HG03064 (cell line): ENCODE data around the gene ASXL2.
"Not testable (repeated sequence)": the region's sequence is repeated elsewhere in the genome, so short reads cannot be mapped to it uniquely, and the experiment has no call there.

Experiments
- ATAC-seq: cut with Tn5 transposase; IDR thresholded peaks from one replicate; pipeline ENCODE4 v1.9.1; 2021; ENCODE audit warnings: low read depth; ENCODE audit not compliant: unreplicated experiment

ASXL2 gene

DNA sequence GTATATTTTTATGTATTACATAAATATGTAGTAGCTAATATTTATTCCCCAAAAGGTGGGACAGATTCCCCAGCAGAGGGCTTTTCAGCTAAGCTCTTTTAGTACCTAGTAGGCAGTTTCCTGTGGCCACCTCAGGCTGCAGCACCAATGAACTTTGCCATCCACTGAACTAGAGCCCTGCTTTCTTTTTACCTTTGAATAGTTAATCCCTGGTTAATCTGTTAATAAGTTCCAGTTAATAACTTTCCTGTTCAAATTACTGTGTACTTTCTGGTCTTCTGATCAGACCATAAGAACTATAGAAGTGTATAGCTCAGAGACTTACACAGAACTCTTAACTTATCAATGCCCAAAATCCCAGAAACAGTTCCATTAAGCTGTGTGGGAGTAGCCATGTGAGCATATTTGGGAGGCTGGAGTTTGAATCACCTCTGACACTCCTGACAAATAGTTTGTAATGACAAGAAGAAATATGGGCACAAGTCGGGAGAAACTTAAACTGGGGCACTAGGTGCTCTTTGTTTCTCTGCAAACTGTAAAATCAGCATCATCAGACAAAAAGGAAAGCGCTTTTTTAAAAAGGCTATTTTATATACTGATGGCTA is 40.0 kb downstream of the ASXL2 start:
- no peak for ATAC-seq

DNA sequence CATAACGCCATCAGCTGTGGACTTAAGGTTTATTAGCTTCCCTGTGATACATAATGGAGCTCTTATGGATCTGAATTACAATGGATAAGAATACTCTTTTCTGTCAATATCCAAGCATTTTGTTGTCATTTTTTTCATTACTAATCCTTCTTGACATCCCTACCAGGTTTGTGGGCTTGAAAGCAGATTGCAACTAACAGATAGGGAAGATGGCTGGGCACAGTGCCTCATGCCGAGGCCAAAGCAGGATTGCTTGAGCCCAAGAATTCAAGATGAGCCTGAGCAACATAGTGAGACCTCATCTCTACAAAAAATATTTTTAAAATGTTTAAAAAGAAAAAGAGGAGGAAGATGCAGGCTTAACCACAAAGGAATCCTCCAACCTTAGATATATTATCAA is 42.4 kb downstream of the ASXL2 start:
- no peak for ATAC-seq

- ATAC-seq: no peak
Measured at GRCh38 chr2:25833566-25833965, 44.7 kb downstream of the ASXL2 start.

DNA sequence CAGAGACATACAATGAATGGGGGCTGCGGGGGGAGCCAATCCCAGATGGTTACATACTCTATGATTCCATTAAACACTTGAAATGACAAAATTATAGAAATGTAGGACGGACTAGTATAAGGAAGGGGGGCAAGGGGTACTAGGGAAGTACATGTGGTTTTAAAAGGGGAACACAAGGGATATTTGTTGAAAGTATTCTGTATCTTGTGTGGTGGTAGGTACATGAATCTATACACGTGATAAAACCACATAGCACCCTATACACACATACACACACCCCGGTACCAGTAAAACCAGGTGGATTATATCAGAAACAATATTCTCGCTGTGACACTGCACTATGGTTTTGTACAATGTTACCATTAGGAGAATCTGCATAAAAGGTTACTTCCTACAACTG is 45.4 kb downstream of the ASXL2 start:
- ATAC-seq: no peak

GRCh38 chr2:25831746-25832449 is 46.4 kb downstream of the ASXL2 start:
- no peak for ATAC-seq

GRCh38 chr2:25829828-25830227 is 48.5 kb downstream of the ASXL2 start:
- ATAC-seq: no peak

DNA sequence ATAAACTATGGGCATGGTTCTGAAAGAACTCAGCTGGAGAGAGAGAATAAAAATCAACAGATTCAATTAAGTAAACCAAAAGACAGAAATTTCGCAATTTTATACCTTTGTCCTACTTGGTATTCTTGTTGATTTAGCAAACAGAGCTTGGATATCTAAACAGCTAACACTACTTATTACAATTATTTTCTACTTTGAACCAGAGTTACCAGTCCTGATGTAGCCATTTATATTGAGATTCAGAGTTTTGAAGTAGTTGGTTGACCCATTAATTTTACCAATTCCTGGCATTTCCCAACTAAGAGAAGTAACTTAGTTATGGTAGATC is 48.9 kb downstream of the ASXL2 start:
- ATAC-seq: no peak

- ATAC-seq: not testable (repeated sequence)
Measured at GRCh38 chr2:25828532-25829376, 49.5 kb downstream of the ASXL2 start.

DNA sequence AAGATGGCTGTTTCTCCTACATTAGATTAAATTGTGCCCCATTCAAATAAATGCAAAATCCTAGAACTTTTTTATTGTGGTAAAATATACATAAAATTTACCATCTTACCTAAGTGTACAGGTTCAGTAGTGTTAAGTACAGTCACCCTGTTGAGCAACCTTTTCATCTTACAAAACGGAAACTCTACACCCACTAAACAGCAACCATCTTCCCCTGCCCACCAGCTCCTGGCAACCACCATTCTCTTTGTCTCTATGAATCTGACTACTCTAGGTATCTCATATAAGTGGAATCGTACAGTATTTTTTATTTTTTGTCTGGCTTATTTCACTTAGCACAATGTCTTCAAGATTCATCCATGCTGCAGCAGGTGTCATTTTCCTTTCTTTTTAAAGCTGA is 53.0 kb downstream of the ASXL2 start:
- ATAC-seq: no peak

GRCh38 chr2:25824718-25825117 is 53.6 kb downstream of the ASXL2 start:
- ATAC-seq: no peak

DNA sequence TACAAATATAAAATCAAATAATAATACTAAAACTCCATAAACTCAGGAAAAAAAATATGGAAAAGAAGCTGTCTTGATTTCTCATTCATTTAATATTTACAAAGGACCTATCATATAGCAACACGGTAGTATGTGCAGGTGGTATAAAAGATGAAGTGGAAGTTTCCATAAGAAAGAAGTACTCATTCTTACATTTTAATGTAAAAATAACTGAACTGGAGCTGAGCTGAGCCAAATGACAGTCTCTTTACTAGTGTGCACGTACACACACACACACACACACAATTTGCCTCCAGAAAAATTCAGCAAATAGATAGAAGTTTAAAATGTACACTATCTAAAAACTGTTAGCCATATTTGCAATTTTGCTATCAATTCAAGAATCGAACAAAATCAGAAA is 54.1 kb downstream of the ASXL2 start:
- no peak for ATAC-seq

- no peak for ATAC-seq
Measured at GRCh38 chr2:25822190-25823117, 55.8 kb downstream of the ASXL2 start.

DNA sequence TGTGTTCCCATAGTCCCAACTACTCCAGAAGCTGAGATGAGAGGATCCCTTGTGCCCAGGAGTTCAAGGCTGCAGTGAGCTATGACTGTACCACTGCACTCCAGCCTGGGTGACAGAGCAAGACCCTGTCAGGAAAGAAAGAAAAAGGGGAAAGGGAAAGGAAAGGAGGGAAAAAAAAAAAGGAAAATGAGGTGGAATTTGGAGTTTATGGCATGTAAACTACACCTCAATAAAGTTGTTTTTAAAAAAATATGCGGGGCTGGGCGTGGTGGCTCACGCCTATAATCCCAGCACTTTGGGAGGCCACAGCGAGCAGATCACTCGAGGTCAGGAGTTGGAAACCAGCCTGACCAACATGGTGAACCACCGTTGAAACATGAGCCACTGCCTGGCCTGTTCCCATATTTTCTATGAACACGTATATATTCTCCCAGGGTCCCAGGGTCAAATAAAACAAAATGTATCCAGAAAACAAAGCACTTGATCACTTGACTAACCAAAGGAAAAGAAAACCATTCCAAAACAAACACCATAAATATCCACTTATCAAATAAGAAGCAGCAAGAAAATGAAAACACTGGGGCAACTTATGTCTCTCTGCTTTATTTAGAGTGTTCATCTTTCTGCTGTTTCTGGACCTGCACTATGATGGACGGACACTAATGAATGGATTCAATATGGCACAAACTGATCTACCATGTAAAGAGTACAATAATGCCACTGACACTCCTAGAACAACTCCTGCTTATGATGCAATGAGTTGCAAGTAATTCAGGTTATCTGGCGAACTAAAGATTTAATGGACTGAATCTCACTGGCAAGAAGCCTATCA is 56.8 kb downstream of the ASXL2 start:
- ATAC-seq: no peak

- ATAC-seq: no peak
Measured at GRCh38 chr2:25819597-25820039, 58.7 kb downstream of the ASXL2 start.

- peak; percentile 64 for ATAC-seq
Measured at GRCh38 chr2:25817630-25818029, 60.7 kb downstream of the ASXL2 start.

DNA sequence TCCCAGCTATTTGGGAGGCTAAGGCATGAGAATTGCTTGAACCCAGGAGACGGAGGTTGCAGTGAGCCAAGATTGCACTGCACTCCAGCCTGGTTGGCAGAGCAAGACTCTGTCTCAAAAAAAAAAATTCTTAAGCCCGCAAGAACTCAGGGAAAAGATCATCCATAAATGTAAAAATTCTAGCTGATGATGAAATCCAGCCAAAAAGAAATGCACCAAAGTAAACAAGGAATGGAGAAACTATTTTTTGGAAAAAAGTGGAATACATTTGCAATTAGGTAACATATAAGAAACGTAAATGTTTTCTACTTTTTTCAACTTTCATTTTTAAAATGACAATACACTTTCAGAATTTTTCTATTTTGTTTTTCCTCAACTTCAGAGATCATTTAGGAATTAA is 61.3 kb downstream of the ASXL2 start:
- ATAC-seq: no peak

DNA sequence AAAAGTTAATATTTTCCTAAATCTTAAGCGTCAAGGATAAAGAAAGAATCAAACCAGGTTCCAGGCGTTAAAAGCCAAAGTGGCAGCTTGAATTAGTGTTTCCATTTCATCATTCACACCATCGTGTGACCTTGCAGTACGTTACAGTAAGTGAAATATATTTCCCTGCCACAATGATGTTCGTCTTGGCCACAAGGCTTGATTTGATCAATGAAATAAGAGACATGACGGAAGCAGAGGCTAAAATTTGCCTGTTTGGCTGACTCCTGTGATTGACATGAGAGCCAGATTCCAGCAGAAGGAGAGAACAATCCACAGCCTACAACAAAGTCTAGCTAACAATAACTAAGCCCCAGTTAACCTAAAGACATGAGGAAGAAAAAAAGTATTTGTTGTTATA is 62.0 kb downstream of the ASXL2 start:
- no peak for ATAC-seq

DNA sequence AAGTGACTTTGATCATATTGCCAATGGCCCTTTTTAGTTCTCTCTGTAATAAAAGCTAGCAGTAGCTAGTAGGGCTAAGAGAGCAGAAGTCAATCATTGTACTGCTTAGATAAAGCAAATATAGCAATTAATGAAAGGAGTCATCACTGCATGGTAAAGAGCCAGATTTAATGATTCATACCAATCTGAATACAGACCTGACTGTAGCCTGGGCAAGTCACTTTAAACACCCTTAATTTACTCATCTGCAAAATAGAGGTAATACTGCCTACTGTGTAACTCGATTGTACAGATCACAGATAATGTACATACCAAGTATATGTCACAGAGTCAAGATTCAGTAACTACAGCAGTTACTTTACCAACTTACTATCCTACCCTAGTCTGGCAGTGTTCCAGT is 63.6 kb downstream of the ASXL2 start:
- ATAC-seq: no peak

- ATAC-seq: no peak
Measured at GRCh38 chr2:25810428-25810827, 67.9 kb downstream of the ASXL2 start.

GRCh38 chr2:25809646-25810045 is 68.6 kb downstream of the ASXL2 start:
- ATAC-seq: no peak
